Suppressor macrophage treated with lipopolysaccharide for 4 hours (primary cell): Measurements from ENCODE around the gene SLC25A19.

ENCODE experiments used
- DNase-seq: peaks from one replicate; pipeline ENCODE4 v3.0.0-alpha.2; 2020

The SLC25A19 gene

GRCh38 chr17:75239778-75240393 is 49.3 kb downstream of the SLC25A19 start:
- no peak for DNase-seq

GRCh38 chr17:75239214-75239613 is 50.0 kb downstream of the SLC25A19 start:
- no peak for DNase-seq

- DNase-seq = peak; percentile 76
Measured at GRCh38 chr17:75238684-75239191, 50.5 kb downstream of the SLC25A19 start.

- no peak for DNase-seq
Measured at GRCh38 chr17:75238020-75238580, 51.1 kb downstream of the SLC25A19 start.

GRCh38 chr17:75237100-75238014 is 51.9 kb downstream of the SLC25A19 start:
- DNase-seq = no peak

GRCh38 chr17:75232786-75233185 is 56.4 kb downstream of the SLC25A19 start:
- no peak for DNase-seq

- DNase-seq = no peak
Measured at GRCh38 chr17:75231741-75232464, 57.3 kb downstream of the SLC25A19 start.

- no peak for DNase-seq
Measured at GRCh38 chr17:75231071-75231470, 58.2 kb downstream of the SLC25A19 start.

- peak; percentile 61 for DNase-seq
Measured at GRCh38 chr17:75228847-75229246, 60.4 kb downstream of the SLC25A19 start.

- DNase-seq = peak; percentile 96
Measured at GRCh38 chr17:75228305-75228704, 60.9 kb downstream of the SLC25A19 start.

GRCh38 chr17:75227729-75228128 is 61.5 kb downstream of the SLC25A19 start:
- no peak for DNase-seq

- no peak for DNase-seq
Measured at GRCh38 chr17:75225016-75225415, 64.2 kb downstream of the SLC25A19 start.
